NOMO-1 treated with DMSO at 0.1 percent for 48 hours (cell line): ENCODE data around the gene PCSK6.

Experiments
- DNase-seq: peaks from one replicate; lab custom pipeline; 2025; ENCODE audit not compliant: unreplicated experiment; lab: John Stamatoyannopoulos, UW

The PCSK6 gene

DNA sequence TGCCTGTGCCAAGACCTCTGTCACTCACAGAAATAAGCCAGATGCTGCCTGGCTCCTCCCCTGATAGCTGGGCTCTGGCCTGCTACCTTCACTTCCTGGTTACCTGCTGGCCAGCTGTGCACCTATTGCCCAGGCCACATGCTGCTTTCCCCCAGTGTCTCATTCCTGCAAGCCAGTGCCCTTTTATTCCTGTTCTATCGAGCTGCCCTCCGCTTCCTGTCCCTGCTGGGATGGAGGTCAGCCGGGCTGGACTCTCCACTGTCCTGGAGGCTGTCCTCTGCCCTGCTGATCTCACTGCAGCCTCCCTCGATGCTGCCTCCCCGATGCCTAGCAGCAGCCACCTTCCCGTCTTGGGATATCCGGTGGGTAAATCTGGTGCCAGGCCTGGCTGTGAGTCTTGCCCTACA, 157.4 kb downstream of the PCSK6 start:
- DNase-seq, result no peak

DNA sequence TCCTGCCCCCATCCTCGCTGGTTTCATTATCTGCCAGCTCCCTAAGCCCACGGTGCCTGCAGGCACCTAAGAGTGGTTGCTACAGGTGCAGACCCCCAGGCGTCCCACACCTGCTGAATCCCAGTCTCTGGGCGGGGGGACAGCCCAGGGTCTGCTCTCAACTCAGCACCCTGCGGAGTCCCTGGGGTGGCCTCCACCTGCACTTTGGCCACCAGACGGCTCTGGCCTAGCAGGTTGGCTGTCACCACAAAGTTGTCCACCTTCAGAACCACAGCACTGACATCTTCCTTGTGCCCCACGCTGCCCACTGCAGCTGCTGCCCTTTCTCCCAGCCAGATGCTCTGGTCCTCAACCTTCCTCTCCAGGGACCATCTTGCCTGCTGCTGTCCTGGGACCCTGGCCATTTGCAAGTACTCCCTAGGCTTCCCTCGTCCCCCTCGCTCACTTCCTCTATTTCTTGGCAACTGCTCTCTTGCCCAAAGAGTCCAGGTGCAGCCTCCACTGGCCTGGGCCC, 159.6 kb downstream of the PCSK6 start:
- no peak for DNase-seq

DNA sequence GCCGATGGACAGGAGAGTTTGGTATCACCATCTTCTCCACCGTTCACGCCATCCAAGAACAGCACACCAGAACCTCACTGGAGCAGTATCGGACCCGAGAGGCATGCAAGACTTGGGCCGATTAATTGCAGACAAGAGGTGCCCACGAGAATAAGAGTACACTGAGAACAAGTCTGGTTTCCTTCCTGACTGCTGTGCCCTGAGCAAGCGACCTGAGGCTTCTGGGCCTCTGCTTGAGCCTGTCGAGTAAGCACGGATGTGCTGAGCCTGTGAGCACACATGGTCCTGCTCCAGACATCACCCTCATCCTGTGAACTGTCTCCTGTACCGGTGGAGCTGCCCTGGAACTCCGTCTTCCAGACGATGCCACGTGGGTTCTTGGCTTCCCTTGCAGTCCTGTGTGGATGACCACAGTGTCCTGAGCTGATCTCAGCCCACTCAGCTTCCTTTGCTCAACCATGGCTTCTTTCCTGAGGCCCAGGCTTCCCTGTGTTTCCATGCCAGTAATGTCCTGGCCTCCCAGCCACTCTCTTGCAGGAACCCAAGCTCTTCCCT, 160.1 kb downstream of the PCSK6 start:
- DNase-seq, result no peak

DNA sequence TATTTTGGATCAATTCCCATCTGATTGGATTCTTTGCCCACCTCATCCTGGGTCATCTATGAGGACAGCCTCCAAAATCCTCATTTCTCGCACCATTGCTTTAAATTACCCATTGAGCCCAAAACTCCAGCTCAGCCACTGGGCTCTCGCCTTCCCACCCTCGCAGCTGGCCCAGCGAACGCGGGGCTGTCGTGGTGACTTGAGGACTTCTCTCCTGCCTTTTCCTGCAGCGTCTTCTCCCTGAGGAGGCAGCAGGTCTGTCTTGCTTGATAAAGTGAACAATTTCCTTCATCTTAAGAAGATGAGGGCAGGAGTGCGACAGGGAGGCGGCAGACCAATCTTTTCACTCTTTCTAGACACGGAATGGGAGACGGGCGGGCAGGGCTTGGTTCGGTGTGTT, 161.5 kb downstream of the PCSK6 start:
- DNase-seq, result no peak

DNA sequence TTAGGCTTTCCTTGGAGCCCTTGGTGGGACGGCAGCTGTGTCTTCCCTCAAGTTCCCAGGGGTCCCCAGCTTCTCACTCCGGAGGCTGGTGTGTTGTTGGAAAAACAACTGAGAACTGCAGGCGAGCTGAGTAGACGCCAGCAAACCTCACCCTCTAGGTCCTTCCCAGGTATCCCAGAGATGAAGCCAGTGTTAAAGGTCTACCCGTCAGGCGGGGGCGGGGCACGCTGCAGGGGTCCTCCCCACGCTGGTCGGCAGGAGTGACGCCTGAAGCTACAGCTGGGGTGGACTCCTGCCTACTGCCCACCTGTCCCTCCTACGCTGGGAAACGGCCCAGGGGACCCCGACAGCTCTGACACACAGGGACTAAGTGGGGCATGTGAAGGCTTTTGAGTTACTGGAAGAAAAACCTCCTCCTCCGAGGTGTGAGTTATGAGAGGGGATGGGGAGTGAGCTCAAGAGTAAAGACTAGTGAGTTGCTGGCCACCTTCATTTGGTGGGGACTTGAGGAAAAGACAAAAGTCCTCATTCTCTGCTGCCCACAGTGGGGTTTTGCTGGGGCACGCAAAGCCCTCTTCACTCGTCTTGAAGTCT, 162.3 kb downstream of the PCSK6 start:
- no peak for DNase-seq

DNA sequence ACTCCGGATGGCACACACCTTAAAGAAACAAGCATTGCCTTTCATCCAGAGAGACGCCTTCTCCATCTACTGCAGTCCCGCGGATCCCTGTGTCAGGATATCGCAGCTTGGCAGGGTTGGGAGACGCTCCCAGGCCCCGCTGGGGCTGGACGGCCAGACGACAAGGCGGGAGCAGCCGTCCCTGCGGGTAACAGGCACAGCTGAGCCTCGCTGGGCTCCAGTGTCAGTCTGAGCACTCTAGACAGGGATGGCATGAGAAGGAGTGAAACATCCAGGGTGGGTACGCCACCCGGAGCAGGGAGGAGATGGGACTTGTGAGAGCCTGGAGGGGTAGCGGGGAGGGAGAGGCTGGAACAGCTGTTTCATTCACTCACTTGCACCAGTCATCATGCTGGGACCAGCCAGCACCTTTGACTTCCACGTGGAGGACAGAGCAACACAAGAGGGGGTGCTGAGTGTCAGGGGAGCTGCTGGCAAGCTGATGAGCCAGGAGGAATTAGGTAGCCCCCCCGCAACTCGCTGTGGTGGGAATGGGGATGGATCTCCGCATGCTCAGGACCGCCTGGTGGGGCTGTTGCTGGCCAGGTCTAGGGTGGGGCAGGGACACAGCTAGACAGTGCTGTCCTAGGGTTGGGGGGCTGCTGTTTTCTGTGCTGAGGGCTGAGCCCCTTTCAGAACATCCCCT, 162.9 kb downstream of the PCSK6 start:
- no peak for DNase-seq

DNA sequence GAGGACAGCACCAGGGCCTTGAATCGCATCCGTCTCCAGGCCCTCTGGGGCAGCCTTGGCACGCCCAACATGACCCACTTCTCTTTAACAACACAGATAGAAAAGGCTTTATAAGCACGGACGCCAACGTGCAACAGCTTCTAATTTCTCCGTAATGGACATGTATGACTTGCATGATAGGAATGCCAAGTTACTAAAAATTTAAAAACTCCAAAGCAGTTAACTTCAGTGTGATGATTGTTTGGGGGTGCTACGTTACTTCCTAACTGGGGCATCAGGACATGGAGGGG, 163.5 kb downstream of the PCSK6 start:
- DNase-seq, result no peak

DNA sequence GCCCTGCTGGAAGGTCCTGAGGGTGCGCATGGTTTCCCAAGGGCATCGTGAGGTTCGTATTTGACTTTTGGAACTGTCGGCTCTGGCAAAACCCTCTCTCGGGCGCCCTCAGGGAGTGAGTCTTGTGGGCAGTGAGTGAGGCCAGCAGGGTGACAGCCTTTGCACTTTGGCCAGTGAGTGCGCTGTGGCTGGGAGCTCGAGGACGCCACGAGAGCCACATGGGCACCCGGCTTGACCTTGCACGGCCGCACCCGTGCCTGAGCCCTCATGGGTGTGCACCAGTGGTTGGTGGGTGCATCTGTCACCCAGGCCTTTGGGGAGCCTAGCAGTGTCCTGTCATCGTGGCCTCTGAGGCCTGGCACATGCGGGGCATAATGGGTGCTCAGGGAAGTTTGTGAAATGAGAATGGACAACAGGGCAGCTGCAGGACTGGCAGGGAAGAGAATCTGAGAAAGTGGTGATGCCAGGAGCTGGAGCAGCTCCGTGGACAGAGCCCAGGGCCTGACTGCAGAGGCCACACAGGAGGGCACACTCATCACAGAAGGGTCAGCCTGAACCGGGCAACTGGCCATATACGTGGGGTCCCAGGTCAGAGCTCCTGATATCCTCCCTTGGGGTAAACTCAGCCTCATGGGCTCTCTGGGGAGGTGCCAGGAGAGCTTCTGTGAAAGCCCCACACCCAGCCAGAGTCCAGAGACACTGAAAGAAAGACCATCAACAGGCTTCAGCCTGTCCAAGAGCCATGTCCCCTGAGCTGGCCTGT, 164.1 kb downstream of the PCSK6 start:
- no peak for DNase-seq

DNA sequence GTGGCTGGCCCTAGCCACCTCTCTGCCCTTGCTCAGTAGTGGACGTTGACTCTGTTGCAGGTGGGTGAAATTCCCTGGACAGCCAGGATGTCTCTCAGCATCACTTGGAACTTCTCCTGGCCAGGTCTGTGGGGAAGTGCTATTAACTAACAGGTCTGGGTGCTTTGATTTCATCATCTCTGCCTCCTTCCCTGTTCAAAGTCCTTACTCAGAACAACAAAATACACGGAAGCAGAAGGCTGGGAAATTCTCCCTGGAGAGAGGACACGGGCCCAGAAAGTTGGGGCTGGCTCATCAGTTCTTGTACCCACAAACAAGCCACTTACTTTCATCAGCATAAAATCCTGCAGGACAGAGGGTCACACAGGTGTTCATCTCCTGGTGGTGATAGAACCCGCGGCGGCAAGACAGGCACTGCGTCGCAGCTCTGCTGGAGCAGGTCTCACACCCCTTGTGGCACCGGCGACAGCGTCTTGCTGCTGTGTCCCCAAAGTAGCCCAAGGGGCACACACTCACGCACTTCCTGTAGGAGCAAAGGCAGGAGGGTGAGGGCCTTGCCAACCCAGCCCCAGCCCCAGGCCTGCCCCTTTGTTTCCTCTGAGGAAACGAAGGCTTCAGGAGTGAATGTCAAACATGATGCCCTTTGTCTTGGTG, 164.9 kb downstream of the PCSK6 start:
- no peak for DNase-seq

DNA sequence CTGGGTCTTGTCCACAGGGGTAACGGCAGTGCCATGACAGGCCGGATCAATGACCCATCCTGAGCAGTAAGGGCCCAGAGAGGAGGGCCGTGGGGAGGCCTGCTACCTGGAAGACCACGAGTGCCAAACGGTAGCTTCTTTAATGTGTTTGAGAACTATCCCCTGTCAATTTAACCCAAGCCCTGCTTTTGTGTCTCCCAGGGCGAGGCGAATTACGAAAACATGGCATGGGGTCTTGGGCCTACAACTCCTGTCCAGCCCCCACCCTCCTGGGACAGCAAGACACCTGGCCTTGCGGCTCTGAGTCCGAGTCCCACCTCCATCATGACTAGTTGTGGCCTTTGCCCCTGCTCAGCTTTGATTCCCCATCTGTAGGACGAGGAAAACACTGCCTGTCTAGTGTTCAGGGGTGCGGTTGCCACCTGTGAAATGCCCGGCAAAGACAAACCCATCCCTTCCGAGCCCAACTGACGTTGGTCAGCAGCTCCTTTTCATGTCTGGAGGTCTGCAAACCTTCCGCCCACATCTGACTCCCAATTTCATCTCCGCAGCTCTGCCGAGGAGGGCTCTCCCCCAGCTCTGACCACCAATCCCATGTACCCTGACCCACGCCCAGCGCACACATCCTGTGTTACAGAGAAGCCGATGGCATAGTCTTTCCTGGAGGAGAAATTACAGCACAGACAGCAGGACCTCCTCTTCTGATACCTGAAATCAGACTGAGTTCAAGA, 165.5 kb downstream of the PCSK6 start:
- no peak for DNase-seq

DNA sequence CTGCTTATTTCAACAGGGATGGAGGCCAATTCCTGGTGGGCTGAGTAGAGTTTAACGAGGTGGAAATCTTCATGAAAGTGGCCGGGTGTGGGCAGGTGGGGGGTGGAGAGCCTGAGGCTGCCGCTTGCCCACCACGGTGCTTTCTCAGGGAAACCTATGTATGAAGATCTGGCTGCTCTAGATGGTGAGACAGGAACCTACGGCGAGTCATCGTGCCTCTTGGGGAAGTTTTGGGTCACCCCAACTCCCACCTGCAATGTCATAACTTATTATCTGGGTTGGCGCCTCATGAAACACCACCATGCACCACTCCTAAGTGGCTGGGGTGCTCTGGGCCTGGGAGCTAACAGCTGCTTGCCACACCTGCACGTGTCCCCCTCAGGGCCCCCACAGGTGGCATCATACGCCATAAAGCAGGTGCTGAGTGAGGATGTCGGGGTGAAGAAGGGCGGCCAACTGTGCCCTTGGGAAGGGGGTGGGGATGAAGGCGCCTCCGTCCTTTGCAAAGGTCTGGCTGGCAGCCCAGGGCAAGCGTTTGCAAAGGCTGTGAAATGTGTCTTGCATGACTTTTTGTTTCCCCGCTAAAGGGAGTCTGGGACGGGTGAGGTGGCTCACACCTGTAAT, 166.5 kb downstream of the PCSK6 start:
- no peak for DNase-seq

DNA sequence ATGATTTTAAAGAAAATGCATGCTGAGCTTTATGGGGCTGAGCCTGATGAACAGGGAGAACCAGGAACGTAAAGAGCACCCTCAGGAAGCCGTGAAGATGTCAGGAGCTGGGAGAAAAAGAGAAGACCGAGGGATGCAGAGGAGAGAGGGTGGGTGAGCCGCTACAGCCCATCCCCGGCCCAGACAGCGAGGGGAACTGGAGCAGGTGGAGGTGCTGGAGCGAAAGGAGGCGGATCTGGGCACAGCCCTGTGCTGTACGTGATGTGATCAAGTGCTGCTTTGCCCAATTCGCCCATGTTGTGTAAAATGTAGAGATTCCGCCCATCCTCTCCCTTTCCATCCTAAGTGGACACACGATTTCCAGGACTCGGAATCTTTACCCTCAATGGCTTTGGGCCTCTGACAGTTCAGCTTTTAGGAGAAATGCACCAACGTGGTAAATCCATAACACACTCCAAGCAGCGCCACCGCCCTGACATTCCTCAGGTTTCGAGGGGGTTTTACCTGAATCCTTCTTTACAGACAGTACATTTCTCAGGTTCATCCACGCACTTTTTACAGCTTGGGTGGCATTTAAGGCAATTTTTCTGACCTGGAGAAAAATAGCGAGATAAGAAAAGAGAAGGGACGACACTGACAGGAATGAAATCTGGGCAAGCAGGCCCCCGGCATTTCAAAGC, 167.4 kb downstream of the PCSK6 start:
- no peak for DNase-seq

DNA sequence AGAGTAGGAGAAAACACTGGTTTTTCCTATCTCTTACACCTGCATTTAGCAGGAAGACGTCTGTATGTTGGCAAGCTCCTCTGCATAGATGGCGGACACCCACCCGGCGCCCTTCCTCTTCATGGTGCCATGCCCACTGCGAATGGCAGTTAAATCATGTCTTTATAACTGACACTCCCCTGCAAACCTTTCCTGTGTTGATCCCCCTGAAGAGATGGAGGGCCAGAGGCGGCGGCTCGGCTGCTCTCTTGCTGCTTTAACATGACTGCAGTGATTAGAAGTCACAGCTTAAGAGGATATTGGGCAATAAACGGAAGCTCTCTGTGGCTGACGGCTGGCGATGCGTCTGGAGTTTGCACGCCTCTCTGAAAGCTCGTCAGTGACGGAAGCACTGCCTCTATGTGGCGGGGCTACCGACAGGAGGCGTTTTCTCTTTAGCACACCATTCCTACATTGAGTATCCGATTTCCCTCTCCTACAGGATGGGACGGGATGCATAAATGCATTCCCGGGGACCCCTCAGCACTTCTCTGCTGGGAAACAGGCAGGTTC, 168.9 kb downstream of the PCSK6 start:
- peak; percentile 94 for DNase-seq

DNA sequence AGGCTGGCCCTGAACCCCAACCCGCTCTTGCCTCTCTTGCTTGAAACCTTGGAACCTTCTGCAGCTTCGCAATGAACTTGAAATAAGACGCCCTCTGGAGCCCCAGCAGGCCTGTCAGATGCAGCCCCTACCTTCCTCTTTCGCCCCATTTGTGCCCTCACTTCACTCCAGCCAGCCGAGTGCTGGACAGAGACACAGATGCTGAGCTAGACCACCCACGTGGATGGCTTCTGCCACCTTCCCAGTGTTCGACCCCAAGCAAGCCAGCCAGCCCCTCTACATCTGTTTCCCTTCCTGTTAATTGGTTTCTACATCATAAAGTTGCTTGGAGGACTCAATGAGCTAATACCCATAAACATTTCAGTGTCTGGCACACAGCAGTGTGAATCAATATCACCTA, 170.7 kb downstream of the PCSK6 start:
- no peak for DNase-seq

DNA sequence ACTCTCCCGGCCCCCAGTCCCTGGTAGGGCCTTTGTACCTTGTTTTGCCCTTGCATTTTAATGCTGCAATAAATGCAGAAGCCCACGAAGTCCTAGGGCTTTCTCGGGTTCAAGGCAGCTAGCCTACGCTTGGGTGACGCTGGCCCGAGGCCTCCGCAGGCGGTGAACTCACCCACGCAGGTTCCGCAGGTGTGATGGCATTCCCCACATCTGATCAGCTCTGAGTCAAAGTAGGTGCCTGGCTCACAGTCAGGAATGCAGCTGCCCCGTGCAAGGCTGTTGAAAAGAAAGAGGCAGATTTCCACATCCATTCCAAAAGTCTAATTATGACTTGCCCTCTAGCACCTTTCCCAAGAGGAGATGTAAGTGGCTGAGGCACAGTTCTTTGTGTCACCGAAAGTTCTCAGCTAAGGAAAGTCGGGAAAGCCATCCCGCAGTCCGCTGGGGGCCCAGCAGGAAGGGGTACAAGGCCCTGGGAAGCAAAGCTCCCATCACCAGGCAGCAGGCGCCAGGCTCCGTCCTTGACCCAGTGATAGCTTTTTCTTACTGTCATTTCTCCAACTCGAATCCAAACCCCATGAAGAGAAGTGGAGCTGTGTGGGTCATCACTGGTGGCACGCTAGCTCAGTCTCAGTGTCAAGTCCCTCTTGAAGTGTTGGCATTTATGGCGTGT, 171.2 kb downstream of the PCSK6 start:
- no peak for DNase-seq

DNA sequence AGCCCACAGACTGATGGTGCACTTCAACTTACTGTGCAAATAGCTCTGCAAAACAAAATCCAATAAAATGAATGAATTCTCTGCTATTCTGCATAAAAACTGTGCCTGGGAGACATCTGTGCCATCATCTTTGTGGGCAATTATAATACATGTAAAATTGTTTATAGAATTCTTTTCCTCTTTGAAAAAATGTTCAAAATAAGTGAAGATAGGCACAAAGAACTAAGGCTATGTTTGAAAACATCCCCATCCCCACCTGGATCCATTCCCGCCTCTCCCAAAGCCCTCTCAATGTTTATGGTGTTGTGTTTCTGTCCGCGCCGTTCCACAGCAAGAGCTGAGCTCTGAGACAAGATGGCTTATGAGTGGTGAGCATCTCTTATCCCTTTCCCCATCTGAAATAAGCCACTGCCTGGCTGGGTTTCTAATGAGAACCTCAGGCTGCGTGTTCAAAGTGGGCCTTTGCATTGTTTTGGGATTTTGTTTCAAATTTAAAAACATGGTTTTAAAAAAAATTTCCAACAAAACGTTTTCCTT, 172.1 kb downstream of the PCSK6 start:
- DNase-seq, result no peak

DNA sequence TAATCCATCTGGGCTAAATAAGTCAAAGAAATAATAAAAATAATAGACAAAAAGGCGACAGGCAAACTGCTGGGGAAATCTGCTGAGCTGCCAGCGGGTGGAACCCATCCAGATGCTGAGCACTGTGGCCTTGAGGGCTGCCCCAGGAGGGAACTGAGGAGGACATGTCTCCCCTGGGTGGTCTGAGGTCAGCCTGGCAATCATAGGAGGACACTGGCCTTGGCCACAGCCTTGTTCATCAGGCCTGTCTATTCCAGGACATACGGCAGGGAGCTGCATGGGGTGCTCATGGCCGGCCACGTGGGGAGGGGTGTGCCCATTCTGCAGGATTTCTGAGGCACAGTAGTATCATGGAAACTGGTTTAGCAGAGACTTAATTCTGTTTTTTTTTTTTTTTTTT, 173.0 kb downstream of the PCSK6 start:
- no peak for DNase-seq

DNA sequence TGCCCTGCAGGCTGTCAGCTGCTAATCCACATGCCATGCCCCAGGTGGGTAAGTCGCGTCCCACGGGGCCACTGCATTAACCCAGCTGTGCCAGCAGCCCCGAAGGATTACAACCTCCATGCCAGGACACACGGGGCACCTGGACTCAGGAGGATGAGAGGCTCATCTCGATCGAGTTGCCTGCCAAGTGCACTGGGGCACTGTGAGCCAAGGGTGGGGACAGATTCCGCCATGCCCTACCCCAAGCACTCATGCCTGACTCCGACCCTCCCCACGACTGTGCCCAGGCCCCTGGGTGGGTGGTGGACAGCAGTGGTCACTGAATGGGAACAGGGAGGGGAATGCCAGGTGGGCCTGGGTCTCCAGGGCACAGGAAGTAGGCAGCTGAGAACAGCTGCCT, 173.8 kb downstream of the PCSK6 start:
- no peak for DNase-seq
